GM18507 (cell line): ENCODE data around the gene KRTAP4-16.
"Not testable (repeated sequence)": the region's sequence is repeated elsewhere in the genome, so short reads cannot be mapped to it uniquely, and the experiment has no call there.

Experiments
- DNase-seq: peaks from one replicate; pipeline ENCODE4 v3.0.0; 2011; ENCODE audit warnings: low read depth; ENCODE audit not compliant: insufficient read length; ENCODE audit errors: extremely low spot score
- FAIRE-seq: peaks from 2 replicates; lab custom pipeline; 2011; peaks lifted over from hg19 to GRCh38; lab: Jason Lieb, UNC

KRTAP4-16 gene

GRCh38 chr17:41101586-41102259, at the start of gene KRTAP4-16:
TSS of gene KRTAP4-16 (minus strand) at chr17:41102209. CDS start at chr17:41102209, 0 bp downstream.
- FAIRE-seq (no peak), DNase-seq (no peak)

GRCh38 chr17:41151525-41151924, 49.5 kb upstream of the KRTAP4-16 start:
- FAIRE-seq (no peak), DNase-seq (no peak)

GRCh38 chr17:41150026-41150425, 48.0 kb upstream of the KRTAP4-16 start:
- FAIRE-seq (no peak), DNase-seq (no peak)

- DNase-seq, result no peak
- FAIRE-seq, result no peak
Measured at GRCh38 chr17:41149652-41149985, 47.6 kb upstream of the KRTAP4-16 start, which contains the start of gene KRTAP4-5. TSS of gene KRTAP4-5 (minus strand) at chr17:41149825. CDS start at chr17:41149767, 58 bp downstream.

GRCh38 chr17:41148971-41149651, 47.1 kb upstream of the KRTAP4-16 start:
- not testable (repeated sequence) for DNase-seq, FAIRE-seq

GRCh38 chr17:41147531-41148204, 45.7 kb upstream of the KRTAP4-16 start:
- no peak for FAIRE-seq
- DNase-seq, result no peak

GRCh38 chr17:41145261-41145660, 43.3 kb upstream of the KRTAP4-16 start:
- DNase-seq, result no peak
- FAIRE-seq, result no peak

GRCh38 chr17:41144846-41145245, 42.8 kb upstream of the KRTAP4-16 start:
- FAIRE-seq, result no peak

GRCh38 chr17:41141361-41141760, 39.4 kb upstream of the KRTAP4-16 start:
- FAIRE-seq (no peak), DNase-seq (no peak)

More at GRCh38 chr17:41144846-41145245, 42.8 kb upstream of the KRTAP4-16 start:
- DNase-seq, result no peak

- DNase-seq (no peak), FAIRE-seq (no peak)
Measured at GRCh38 chr17:41140360-41141131, 38.5 kb upstream of the KRTAP4-16 start, which contains the start of gene KRTAP4-6. TSS of gene KRTAP4-6 (minus strand) at chr17:41140544. CDS start at chr17:41140487, 57 bp downstream.

GRCh38 chr17:41139865-41140264, 37.9 kb upstream of the KRTAP4-16 start:
- not testable (repeated sequence) for FAIRE-seq, DNase-seq

- DNase-seq, result no peak
Measured at GRCh38 chr17:41133880-41134735, 32.1 kb upstream of the KRTAP4-16 start.

GRCh38 chr17:41131979-41132378, 30.0 kb upstream of the KRTAP4-16 start:
- DNase-seq (no peak), FAIRE-seq (no peak)

More at GRCh38 chr17:41133880-41134735, 32.1 kb upstream of the KRTAP4-16 start:
- no peak for FAIRE-seq

- no peak for FAIRE-seq
- DNase-seq, result no peak
Measured at GRCh38 chr17:41127371-41127770, 25.4 kb upstream of the KRTAP4-16 start.

GRCh38 chr17:41126412-41126811, 24.4 kb upstream of the KRTAP4-16 start:
- FAIRE-seq, result no peak

GRCh38 chr17:41125064-41125463, 23.1 kb upstream of the KRTAP4-16 start:
- DNase-seq, result no peak
- no peak for FAIRE-seq

More at GRCh38 chr17:41126412-41126811, 24.4 kb upstream of the KRTAP4-16 start:
- no peak for DNase-seq

GRCh38 chr17:41123991-41124371, 22.0 kb upstream of the KRTAP4-16 start, which contains the start of gene KRTAP4-12:
TSS of gene KRTAP4-12 (minus strand) at chr17:41124182. CDS start at chr17:41124122, 60 bp downstream.
- not testable (repeated sequence) for FAIRE-seq, DNase-seq

GRCh38 chr17:41123292-41123990, 21.4 kb upstream of the KRTAP4-16 start:
- not testable (repeated sequence) for FAIRE-seq, DNase-seq
